ENCODE data around the gene SIPA1L3. TPM values are rescaled to one million over a fixed set of nuclear protein-coding genes. Genes with fewer than 3 reads are reported as not detected.

Gene SIPA1L3
- total and polyA plus RNA-seq, 2 of the 13 experiments (the other 11 are each of a cell fraction or from before 2014, with no cell fraction given): 5.5 to 7.7 TPM

DNA sequence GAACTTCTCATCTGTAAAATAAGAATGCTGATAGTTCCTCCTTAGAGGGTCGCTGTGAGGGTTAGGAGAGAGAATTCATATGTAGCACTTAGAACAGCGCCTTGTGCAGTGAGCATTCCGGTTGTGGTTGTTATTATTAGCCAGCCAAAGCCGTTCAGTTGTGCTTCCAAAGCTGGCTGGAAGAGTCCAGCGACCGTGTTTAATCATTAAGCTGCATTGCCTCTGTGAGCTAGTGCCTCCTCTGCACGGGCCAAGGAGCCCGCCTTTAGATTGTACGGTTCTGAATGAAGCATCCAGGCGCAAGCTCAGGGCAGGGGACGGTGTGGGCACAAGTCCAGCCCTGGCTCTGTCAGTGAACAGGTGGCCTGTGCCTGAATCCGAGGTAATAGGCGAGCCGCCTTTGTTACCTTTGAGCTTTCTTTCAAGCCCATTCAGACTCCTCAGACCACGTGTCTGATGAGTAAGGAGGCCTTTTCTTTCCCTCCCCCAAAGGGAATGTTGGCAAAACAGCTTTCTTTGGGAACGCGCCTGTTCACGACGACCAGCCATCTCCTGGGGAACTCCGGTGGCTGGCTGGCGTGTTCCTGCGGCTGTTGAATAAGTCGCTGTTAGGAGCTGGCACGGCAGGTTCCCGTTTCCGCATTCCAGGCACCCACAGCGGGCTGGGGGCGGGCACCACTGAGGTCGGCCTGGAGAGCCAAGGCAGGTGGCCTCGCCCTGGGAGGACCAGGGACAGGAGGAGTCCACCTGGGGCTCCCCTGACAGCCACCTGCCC lies 25.1 kb downstream of the SIPA1L3 start (continued):
- no peak for TF ChIP-seq ZNF367 (CRISPR knock-in tag; IDR thresholded peaks at IDR 0.05; ENCODE audit: borderline replicate concordance)
- no peak for TF ChIP-seq FOXM1 (CRISPR knock-in tag; IDR thresholded peaks at IDR 0.05)
- TF ChIP-seq KDM5A (IDR thresholded peaks at IDR 0.05; ENCODE audit: borderline replicate concordance, low read length): peak; percentile 35; the same call in 1 of the 2 replicates
- peak; percentile 45; the same call in 1 of the 2 replicates for TF ChIP-seq REPIN1 (CRISPR knock-in tag; IDR thresholded peaks at IDR 0.05; ENCODE audit: borderline replicate concordance, low read depth)
- peak; percentile 5; the same call in 1 of the 2 replicates for TF ChIP-seq FOSL2 (CRISPR knock-in tag; IDR thresholded peaks at IDR 0.05)
- 0 out of 2 replicates have a peak, but pooled peaks have one; percentile 39 for TF ChIP-seq ZBTB42 (CRISPR knock-in tag; IDR thresholded peaks at IDR 0.05)
- TF ChIP-seq ZBTB37 (CRISPR knock-in tag; IDR thresholded peaks at IDR 0.05): peak; percentile 47; the same call in 1 of the 2 replicates
- peak; percentile 43; the same call in 1 of the 2 replicates for TF ChIP-seq ZMYM4 (CRISPR knock-in tag; IDR thresholded peaks at IDR 0.05)
- TF ChIP-seq, protein P1, sequence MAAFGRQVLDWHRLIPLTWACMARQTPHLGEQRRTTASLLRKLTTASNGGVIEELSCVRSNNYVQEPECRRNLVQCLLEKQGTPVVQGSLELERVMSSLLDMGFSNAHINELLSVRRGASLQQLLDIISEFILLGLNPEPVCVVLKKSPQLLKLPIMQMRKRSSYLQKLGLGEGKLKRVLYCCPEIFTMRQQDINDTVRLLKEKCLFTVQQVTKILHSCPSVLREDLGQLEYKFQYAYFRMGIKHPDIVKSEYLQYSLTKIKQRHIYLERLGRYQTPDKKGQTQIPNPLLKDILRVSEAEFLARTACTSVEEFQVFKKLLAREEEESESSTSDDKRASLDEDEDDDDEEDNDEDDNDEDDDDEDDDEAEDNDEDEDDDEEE (CRISPR knock-in tag; IDR thresholded peaks at IDR 0.05): peak; percentile 78; the same call in 1 of the 2 replicates
- no peak for TF ChIP-seq GRHL1 (CRISPR knock-in tag; conservative IDR thresholded peaks at IDR 0.05)
- peak; percentile 61; the same call in 1 of the 3 replicates for TF ChIP-seq MXI1 (IDR thresholded peaks at IDR 0.05; ENCODE audit: borderline replicate concordance, low read depth, low read length)
- TF ChIP-seq PRDM15 (CRISPR knock-in tag; IDR thresholded peaks at IDR 0.05): no peak
- no peak; the same call in 1 of the 2 replicates for TF ChIP-seq HMG20A (CRISPR knock-in tag; IDR thresholded peaks at IDR 0.05; ENCODE audit: borderline replicate concordance)
- peak; percentile 40; the same call in 1 of the 2 replicates for TF ChIP-seq ZNF143 (CRISPR knock-in tag; IDR thresholded peaks at IDR 0.05)
- peak; percentile 61; the same call in 1 of the 2 replicates for TF ChIP-seq HDAC1 (CRISPR knock-in tag; IDR thresholded peaks at IDR 0.05)
- TF ChIP-seq USF2 (IDR thresholded peaks at IDR 0.05; ENCODE audit: low read depth, low read length): no peak
- TF ChIP-seq USF2 (CRISPR knock-in tag; IDR thresholded peaks at IDR 0.05; ENCODE audit: borderline replicate concordance): 0 out of 2 replicates have a peak, but pooled peaks have one; percentile 36
- TF ChIP-seq MTF1 (CRISPR knock-in tag; IDR thresholded peaks at IDR 0.05): no peak
